HepG2 (cell line): ENCODE data around the gene DOHH. TPM values are rescaled to one million over a fixed set of nuclear protein-coding genes. Genes with fewer than 3 reads are reported as not detected.

ENCODE experiments used
- ATF7-NPFF ChIP-seq: sonication (generic); formaldehyde crosslinking; IDR thresholded peaks from 2 replicates; pipeline ENCODE4 v1.8.1; 2023; ENCODE audit warnings: mild to moderate bottlenecking, low read depth, missing genetic modification reagents, moderate library complexity
- CCDC6 ChIP-seq: sonication (generic); formaldehyde crosslinking; IDR thresholded peaks from 2 replicates; pipeline ENCODE4 v1.8.1; 2022; ENCODE audit warnings: mild to moderate bottlenecking, missing genetic modification reagents, moderate library complexity
- CEBPG ChIP-seq: IDR thresholded peaks from 2 replicates; pipeline ENCODE4 v1.6.1; 2016
- CREB1 ChIP-seq, 2 experiments: fragments of 450-650 bp in 1 of 2; IDR thresholded peaks; 2 replicates each; pipeline ENCODE4 v1.6.1; 2016 to 2017; ENCODE audit warnings: control low read depth in 1 of 2, mild to moderate bottlenecking in 1 of 2, missing compliant biosample characterization in 1 of 2, missing genetic modification characterization in 1 of 2
- FOXP1 ChIP-seq, 2 experiments: fragments of 450-650 bp in 1 of 2; IDR thresholded peaks; 2 replicates each; pipeline ENCODE4 v1.6.1; 2017 to 2018; ENCODE audit warnings: antibody characterized with exemption in 1 of 2
- POLR2AphosphoS5 ChIP-seq: IDR thresholded peaks from 2 replicates; pipeline ENCODE4 v1.6.1; 2012; ENCODE audit warnings: low read depth, low read length
- PPARG ChIP-seq: conservative IDR thresholded peaks from 2 replicates; pipeline ENCODE4 v1.6.1; 2016; ENCODE audit warnings: missing biosample characterization, missing genetic modification reagents
- PREB ChIP-seq: sonication (generic); formaldehyde crosslinking; IDR thresholded peaks from 2 replicates; pipeline ENCODE4 v1.4.0; 2020; ENCODE audit warnings: missing genetic modification reagents
- SMAD9 ChIP-seq: sonication (generic); formaldehyde crosslinking; IDR thresholded peaks from 2 replicates; pipeline ENCODE4 v1.5.1; 2020; ENCODE audit warnings: mild to moderate bottlenecking, missing genetic modification reagents
- SMYD3 ChIP-seq: sonication (generic); formaldehyde crosslinking; IDR thresholded peaks from 2 replicates; pipeline ENCODE4 v1.8.1; 2023; ENCODE audit warnings: mild to moderate bottlenecking, missing genetic modification reagents
- ZBTB34 ChIP-seq: sonication (generic); formaldehyde crosslinking; IDR thresholded peaks from 2 replicates; pipeline ENCODE4 v1.8.0; 2022; ENCODE audit warnings: mild to moderate bottlenecking, missing genetic modification reagents
- ZBTB38 ChIP-seq: sonication (generic); formaldehyde crosslinking; IDR thresholded peaks from 2 replicates; pipeline ENCODE4 v1.5.1; 2020; ENCODE audit warnings: mild to moderate bottlenecking, missing genetic modification reagents
- ZFP36L2 ChIP-seq: sonication (generic); formaldehyde crosslinking; IDR thresholded peaks from 2 replicates; pipeline ENCODE4 v1.4.0; 2020; ENCODE audit warnings: missing genetic modification reagents
- ZNF263 ChIP-seq: sonication (generic); formaldehyde crosslinking; IDR thresholded peaks from 2 replicates; pipeline ENCODE4 v1.4.0; 2020; ENCODE audit warnings: missing genetic modification reagents
- ZNF446 ChIP-seq: sonication (generic); formaldehyde crosslinking; IDR thresholded peaks from 2 replicates; pipeline ENCODE4 v1.5.0; 2020; ENCODE audit warnings: mild to moderate bottlenecking, missing genetic modification reagents
- ZNF556 ChIP-seq: sonication (generic); formaldehyde crosslinking; IDR thresholded peaks from 2 replicates; pipeline ENCODE4 v1.4.0; 2020; ENCODE audit warnings: mild to moderate bottlenecking, missing genetic modification reagents, borderline replicate concordance
- polyA plus RNA-seq, 8 experiments: library from polyadenylated mRNA; depleted of rRNA in 3 of 8; stranded (reverse) in 7 of 8; unstranded in 1 of 8; fragments of >200 nt; fragmentation: Illumina TruSeq in 4 of 8; extraction: Trizol in 4 of 8; gene quantifications; 2 replicates each; pipeline versions ENCODE4 v1.2.1 to v1.2.3, GENCODE V29; 2011 to 2016; ENCODE audit warnings: low read depth in 4 of 8, missing spikeins in 1 of 8, mixed read lengths in 1 of 8; ENCODE audit not compliant: insufficient read depth in 1 of 8
- total RNA-seq, 5 experiments: library from RNA; depleted of rRNA; stranded (reverse); fragments of >200 nt; fragmentation: Illumina TruSeq; extraction: Trizol; gene quantifications; 2 replicates each; pipeline ENCODE4 v1.2.3, GENCODE V29; 2016; ENCODE audit warnings: low read depth in 1 of 5
- TF ChIP-seq, protein P1 (sequence below): IDR thresholded peaks from 2 replicates; pipeline ENCODE4 v1.6.1; 2016; ENCODE audit warnings: missing biosample characterization, missing genetic modification reagents, low read depth
- TF ChIP-seq, protein P2 (sequence below): sonication (generic); formaldehyde crosslinking; conservative IDR thresholded peaks from 2 replicates; pipeline ENCODE4 v1.5.0; 2020; ENCODE audit warnings: missing genetic modification reagents

Gene DOHH
- total and polyA plus RNA-seq, 2 of the 13 experiments (the other 11 are each of a cell fraction or from before 2014, with no cell fraction given): 3.5 to 13.7 TPM

DNA sequence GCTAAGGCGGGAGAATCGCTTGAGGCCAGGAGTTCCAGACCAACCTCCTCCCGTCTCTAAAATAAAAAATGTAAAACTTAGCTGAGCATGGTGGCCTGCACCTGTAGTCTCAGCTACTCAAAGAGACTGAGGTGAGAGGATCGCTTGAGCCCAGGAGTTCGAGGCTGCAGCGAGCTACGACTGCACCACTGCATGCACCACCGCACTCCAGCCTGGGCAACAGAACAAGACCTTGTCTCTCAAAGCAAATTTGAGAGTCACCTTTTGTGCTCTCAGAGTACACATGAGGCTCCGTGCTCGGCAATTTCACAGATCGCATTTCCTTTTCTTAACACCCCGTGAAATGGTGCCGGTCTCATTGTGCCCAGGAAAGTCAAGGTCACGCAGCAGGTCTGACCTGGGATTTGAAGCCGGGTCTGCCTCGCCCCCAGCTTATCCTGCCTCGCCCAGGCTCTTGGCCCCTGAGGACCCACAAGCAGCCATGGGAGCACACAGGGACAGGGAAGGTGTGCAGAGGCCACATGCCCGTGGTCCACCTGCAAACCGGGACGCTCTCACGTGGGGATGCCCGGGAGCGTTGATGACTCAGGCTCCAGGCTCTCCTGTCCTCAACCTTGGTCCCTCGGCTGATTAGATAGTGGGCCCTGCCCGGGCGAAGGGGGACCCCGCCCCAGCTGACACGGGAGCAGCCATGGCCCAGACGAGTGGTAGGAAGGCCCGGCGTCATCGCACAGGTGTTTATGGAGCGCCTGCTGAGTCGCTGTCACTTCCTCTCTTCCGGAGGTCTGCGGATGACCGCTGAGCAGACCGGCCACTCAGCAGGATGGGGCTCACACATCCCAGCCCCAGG is 19.0 kb downstream of the DOHH start (continued):
- TF ChIP-seq PREB (CRISPR knock-in tag) (no peak), FOXP1 (IDR thresholded peaks at IDR 0.05) (no peak), FOXP1 (CRISPR knock-in tag; IDR thresholded peaks at IDR 0.05) (no peak), ATF7-NPFF (CRISPR knock-in tag) (peak; percentile 43; the same call in 1 of the 2 replicates), CCDC6 (CRISPR knock-in tag) (peak; percentile 49; the same call in 1 of the 2 replicates), POLR2AphosphoS5 (no peak), SMAD9 (CRISPR knock-in tag) (peak; percentile 83; the same call in 1 of the 2 replicates), CREB1 (IDR thresholded peaks at IDR 0.05) (no peak), CREB1 (CRISPR knock-in tag; IDR thresholded peaks at IDR 0.05) (no peak), ZBTB34 (CRISPR knock-in tag) (peak; percentile 62; the same call in 1 of the 2 replicates), ZBTB38 (CRISPR knock-in tag) (peak; percentile 83; the same call in 1 of the 2 replicates), PPARG (CRISPR knock-in tag) (no peak), CEBPG (CRISPR knock-in tag) (no peak), ZNF446 (peak; percentile 87; the same call in 1 of the 2 replicates), ZNF556 (no peak), ZNF263 (peak; percentile 83), SMYD3 (CRISPR knock-in tag) (peak; percentile 85; the same call in 1 of the 2 replicates), ZFP36L2 (no peak)
- TF ChIP-seq, protein P1, sequence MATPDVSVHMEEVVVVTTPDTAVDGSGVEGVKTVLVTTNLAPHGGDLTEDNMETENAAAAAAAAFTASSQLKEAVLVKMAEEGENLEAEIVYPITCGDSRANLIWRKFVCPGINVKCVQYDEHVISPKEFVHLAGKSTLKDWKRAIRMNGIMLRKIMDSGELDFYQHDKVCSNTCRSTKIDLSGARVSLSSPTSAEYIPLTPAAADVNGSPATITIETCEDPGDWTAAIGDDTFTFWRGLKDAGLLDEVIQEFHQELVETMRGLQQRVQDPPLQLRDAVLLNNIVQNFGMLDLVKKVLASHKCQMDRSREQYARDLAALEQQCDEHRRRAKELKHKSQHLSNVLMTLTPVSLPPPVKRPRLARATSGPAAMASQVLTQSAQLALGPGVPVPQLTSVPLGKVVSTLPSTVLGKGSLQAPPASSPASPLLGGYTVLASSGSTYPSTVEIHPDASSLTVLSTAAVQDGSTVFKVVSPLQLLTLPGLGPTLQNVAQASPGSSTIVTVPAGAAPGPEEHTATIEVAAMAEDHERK (CRISPR knock-in tag): no peak
- TF ChIP-seq, protein P2, sequence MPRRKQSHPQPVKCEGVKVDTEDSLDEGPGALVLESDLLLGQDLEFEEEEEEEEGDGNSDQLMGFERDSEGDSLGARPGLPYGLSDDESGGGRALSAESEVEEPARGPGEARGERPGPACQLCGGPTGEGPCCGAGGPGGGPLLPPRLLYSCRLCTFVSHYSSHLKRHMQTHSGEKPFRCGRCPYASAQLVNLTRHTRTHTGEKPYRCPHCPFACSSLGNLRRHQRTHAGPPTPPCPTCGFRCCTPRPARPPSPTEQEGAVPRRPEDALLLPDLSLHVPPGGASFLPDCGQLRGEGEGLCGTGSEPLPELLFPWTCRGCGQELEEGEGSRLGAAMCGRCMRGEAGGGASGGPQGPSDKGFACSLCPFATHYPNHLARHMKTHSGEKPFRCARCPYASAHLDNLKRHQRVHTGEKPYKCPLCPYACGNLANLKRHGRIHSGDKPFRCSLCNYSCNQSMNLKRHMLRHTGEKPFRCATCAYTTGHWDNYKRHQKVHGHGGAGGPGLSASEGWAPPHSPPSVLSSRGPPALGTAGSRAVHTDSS (CRISPR knock-in tag): no peak
